ENCODE results near the gene PCDHB7.
"Not testable (repeated sequence)": the region's sequence is repeated elsewhere in the genome, so short reads cannot be mapped to it uniquely, and the experiment has no call there.

Gene PCDHB7

DNA sequence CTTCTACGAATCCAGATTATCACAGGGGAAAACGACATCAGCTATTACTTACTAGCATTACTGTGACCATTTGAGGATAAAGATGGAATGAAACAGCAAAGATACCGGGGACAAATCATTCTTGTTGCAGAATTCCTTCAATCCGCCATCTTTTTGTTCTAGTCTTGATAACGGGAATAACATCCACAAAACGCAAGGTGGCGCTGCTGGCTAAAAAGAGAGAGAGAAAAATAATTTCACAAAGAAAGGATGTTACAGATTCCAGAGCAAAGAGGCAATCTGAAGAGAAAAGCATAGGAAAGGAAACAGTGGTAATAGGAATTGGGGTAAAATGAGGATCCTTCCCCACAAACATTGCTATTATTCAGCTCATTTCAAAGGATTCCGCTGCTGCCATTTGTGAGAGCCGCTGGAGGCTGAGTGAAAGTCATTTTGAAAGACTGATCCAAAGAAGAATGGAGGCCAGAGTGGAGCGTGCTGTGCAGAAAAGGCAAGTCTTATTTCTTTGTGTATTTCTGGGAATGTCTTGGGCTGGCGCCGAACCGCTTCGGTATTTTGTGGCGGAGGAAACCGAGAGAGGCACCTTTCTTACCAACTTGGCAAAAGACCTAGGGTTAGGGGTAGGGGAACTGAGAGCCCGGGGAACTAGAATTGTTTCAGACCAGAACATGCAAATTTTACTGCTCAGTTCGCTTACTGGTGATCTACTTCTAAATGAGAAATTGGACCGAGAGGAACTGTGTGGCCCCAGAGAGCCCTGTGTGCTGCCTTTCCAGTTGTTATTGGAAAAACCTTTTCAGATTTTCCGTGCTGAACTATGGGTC is at the start of gene PCDHB7:
PCDHB7 (plus strand) TSS at position 264 of the 824 bp plus-strand sequence; CDS start at position 456, 192 bp downstream.
- DNase-seq, result no peak

DNA sequence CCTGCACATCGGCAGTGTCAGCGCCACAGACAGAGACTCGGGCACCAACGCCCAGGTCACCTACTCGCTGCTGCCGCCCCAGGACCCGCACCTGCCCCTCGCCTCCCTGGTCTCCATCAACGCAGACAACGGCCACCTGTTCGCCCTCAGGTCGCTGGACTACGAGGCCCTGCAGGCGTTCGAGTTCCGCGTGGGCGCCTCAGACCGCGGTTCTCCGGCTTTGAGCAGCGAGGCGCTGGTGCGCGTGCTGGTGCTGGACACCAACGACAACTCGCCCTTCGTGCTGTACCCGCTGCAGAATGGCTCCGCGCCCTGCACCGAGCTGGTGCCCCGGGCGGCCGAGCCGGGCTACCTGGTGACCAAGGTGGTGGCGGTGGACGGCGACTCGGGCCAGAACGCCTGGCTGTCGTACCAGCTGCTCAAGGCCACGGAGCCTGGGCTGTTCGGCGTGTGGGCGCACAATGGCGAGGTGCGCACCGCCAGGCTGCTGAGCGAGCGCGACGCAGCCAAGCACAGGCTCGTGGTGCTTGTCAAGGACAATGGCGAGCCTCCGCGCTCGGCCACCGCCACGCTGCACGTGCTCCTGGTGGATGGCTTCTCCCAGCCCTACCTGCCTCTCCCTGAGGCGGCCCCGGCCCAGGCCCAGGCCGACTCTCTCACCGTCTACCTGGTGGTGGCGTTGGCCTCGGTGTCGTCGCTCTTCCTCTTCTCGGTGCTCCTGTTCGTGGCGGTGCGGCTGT is 48.9 kb upstream of the PCDHB7 start:
- DNase-seq, result not testable (repeated sequence)

- no peak for DNase-seq
Observed at GRCh38 chr5:141127305-141127704, 45.1 kb upstream of the PCDHB7 start.

- no peak for DNase-seq
Observed at GRCh38 chr5:141135030-141135717, 37.3 kb upstream of the PCDHB7 start, which contains the start of gene PCDHB5. Gene PCDHB5 (plus strand): TSS chr5:141135206. CDS start chr5:141135435, 229 bp downstream.

DNA sequence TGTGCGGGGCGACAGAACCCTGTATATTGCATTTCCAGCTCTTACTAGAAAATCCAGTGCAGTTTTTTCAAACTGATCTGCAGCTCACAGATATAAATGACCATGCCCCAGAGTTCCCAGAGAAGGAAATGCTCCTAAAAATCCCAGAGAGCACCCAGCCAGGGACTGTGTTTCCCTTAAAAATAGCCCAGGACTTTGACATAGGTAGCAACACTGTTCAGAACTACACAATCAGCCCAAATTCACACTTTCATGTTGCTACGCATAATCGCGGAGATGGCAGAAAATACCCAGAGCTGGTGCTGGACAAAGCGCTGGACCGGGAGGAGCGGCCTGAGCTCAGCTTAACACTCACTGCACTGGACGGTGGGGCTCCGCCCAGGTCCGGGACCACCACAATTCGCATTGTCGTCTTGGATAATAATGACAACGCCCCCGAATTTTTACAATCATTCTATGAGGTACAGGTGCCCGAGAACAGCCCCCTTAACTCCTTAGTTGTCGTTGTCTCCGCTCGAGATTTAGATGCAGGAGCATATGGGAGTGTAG is 36.7 kb upstream of the PCDHB7 start:
- DNase-seq, result no peak

- not testable (repeated sequence) for DNase-seq
Observed at GRCh38 chr5:141137346-141137745, 35.1 kb upstream of the PCDHB7 start.

DNA sequence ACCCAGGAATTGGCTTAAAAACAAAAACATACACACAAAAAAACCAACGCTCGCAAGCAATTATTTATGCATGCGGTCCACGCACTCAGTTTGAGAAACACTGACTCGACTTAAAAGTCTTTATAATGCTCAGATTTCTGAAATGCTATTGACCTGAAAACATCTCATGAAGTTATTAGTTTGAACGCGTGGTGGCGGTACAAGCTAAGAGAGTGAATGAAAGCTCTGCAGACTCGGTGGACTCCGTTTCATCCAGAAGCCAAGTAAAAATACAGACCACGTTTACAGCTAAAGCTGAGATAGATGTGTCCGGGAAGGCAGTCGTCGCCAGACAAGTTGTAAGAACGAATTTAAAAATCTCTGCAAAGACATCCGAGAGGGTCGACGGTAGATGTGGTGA is 22.6 kb upstream of the PCDHB7 start, which contains the start of gene PCDHB6:
PCDHB6 (plus strand) TSS at position 246 of the 400 bp plus-strand sequence. CDS start 201 bp downstream, outside the sequence.
- no peak for DNase-seq

GRCh38 chr5:141150224-141150992 is 22.0 kb upstream of the PCDHB7 start:
- no peak for DNase-seq

DNA sequence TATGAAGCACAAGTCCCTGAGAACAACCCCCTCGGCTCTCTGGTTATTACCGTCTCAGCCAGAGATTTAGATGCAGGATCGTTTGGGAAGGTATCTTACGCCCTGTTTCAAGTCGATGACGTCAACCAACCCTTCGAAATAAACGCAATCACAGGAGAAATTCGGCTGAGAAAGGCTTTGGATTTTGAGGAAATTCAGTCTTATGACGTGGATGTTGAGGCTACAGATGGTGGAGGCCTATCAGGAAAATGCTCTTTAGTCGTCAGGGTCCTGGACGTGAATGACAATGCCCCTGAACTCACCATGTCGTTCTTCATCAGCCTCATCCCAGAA is 21.5 kb upstream of the PCDHB7 start:
- no peak for DNase-seq

DNA sequence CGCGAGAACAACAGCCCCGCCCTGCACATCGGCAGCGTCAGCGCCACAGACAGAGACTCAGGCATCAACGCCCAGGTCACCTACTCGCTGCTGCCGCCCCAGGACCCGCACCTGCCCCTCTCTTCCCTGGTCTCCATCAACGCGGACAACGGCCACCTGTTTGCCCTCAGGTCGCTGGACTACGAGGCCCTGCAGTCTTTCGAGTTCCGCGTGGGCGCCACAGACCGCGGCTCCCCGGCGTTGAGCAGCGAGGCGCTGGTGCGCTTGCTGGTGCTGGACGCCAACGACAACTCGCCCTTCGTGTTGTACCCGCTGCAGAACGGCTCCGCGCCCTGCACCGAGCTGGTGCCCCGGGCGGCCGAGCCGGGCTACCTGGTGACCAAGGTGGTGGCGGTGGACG is 20.8 kb upstream of the PCDHB7 start:
- DNase-seq, result not testable (repeated sequence)

DNA sequence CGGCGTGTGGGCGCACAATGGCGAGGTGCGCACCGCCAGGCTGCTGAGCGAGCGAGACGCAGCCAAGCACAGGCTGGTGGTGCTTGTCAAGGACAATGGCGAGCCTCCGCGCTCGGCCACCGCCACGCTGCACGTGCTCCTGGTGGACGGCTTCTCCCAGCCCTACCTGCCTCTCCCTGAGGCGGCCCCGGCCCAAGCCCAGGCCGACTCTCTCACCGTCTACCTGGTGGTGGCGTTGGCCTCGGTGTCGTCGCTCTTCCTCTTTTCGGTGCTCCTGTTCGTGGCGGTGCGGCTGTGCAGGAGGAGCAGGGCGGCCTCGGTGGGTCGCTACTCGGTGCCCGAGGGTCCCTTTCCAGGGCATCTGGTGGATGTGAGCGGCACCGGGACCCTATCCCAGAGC is 20.3 kb upstream of the PCDHB7 start:
- DNase-seq, result not testable (repeated sequence)

DNA sequence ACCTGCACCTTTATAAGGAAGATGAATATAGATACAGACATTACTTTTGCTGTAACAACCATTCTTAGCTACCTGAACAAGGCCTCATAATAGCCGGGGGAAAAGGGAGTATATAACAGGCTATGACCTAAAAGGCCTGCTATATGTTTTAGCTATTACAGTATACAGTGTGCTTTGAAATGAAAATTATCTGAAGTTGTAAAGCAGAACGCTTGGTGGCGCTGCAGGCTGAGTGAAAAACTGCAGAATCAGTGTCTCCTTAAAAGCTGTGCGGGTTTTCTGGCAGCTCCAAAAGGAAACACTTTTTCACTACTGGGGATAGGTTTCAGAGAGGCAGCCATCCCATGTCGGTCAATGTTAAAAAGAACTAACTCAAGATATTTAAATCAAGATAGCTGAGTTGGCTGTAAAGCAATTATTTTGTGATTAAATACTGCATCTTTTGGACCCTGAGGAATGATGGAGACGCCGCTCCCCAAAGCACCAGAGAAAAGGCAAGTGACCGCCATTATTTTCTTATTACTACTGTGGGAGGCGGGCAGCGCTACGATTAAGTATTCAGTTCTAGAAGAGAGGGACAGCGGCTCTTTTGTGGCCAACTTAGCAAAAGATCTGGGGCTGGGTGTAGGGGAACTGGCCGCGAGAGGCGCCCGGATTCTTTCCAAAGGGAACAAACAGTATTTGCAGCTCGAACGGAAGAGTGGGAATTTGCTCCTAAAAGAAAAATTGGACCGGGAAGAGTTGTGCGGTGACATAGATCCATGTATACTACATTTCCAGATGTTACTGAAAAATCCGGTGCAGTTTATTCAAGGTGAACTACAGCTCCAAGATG is 16.7 kb upstream of the PCDHB7 start:
- no peak for DNase-seq

DNA sequence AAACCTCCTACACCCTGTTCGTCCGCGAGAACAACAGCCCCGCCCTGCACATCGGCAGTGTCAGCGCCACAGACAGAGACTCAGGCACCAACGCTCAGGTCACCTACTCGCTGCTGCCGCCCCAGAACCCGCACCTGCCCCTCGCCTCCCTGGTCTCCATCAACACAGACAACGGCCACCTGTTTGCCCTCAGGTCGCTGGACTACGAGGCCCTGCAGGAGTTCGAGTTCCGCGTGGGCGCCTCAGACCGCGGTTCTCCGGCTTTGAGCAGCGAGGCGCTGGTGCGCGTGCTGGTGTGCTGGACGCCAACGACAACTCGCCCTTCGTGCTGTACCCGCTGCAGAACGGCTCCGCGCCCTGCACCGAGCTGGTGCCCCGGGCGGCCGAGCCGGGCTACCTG is 15.1 kb upstream of the PCDHB7 start:
- not testable (repeated sequence) for DNase-seq

DNA sequence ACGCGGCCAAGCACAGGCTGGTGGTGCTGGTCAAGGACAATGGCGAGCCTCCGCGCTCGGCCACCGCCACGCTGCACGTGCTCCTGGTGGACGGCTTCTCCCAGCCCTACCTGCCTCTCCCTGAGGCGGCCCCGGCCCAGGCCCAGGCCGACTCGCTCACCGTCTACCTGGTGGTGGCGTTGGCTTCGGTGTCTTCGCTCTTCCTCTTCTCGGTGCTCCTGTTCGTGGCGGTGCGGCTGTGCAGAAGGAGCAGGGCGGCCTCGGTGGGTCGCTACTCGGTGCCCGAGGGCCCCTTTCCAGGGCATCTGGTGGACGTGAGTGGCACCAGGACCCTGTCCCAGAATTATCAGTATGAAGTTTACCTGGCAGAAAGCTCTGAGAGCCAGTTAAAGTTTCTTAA is 14.5 kb upstream of the PCDHB7 start:
- not testable (repeated sequence) for DNase-seq

DNA sequence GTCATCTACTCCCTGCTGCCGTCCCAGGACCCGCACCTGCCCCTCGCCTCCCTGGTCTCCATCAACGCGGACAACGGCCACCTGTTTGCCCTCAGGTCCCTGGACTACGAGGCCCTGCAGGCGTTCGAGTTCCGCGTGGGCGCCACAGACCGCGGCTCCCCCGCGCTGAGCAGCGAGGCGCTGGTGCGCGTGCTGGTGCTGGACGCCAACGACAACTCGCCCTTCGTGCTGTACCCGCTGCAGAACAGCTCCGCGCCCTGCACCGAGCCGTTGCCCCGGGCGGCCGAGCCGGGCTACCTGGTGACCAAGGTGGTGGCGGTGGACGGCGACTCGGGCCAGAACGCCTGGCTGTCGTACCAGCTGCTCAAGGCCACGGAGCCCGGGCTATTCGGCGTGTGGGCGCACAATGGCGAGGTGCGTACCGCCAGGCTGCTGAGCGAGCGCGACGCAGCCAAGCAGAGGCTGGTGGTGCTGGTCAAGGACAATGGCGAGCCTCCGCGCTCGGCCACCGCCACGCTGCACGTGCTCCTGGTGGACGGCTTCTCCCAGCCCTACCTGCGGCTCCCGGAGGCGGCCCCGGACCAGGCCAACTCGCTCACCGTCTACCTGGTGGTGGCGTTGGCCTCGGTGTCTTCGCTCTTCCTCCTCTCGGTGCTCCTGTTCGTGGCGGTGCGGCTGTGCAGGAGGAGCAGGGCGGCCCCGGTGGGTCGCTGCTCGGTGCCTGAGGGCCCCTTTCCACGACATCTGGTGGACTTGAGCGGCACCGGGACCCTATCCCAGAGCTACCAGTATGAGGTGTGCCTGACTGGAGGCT is 2.1 kb downstream of the PCDHB7 start:
- not testable (repeated sequence) for DNase-seq

DNA sequence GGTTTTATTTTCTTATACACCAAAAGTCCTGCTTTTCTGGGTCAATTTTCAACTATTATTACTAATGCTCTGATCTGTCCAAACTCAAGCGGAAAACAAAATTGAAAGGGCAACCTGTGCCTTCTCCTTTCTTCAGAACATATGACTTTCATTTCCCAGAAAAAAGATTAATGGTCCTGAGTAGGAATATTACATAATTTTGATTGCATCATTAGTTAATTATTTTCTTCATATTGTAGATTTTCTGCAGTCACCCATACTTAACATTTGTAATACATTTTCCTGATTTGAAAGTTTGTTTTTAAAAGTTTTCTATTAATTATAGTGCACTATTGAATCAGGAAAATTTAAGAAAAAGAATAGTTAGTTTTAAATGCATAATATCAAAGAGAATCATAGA is 3.5 kb downstream of the PCDHB7 start:
- DNase-seq, result no peak

DNA sequence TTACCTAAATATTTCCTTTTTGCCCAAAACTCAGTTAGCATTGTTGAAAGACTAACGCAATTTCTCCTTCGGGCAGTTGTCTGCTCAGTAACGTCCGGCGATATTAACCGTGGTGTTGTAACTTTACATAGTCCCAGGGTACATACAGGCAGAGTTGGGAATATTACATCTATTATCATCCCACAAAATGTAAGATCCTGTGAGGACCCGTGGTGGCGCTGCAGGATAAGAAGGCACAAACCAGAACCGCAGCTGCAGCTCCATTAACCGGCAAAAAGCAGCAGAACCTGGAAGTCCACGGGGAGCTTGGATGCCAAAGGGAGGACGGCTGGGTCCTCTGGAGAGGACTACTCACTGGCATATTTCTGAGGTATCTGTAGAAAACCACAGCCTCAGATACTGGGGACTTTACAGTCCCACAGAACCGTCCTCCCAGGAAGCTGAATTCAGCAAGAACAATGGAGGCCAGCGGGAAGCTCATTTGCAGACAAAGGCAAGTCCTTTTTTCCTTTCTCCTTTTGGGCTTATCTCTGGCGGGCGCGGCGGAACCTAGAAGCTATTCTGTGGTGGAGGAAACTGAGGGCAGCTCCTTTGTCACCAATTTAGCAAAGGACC is 5.2 kb downstream of the PCDHB7 start, which contains the start of gene PCDHB8:
PCDHB8 (plus strand) TSS at position 214 of the 615 bp plus-strand sequence; CDS start at position 459, 245 bp downstream.
- DNase-seq, result not testable (repeated sequence)

- DNase-seq, result not testable (repeated sequence)
Observed at GRCh38 chr5:141179371-141179770, 6.9 kb downstream of the PCDHB7 start.

DNA sequence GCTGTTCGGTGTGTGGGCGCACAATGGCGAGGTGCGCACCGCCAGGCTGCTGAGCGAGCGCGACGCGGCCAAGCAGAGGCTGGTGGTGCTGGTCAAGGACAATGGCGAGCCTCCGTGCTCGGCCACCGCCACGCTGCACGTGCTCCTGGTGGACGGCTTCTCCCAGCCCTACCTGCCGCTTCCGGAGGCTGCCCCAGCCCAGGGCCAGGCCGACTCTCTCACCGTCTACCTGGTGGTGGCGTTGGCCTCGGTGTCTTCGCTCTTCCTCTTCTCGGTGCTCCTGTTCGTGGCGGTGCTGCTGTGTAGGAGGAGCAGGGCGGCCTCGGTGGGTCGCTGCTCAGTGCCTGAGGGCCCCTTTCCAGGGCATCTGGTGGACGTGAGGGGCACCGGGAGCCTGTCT is 7.4 kb downstream of the PCDHB7 start:
- DNase-seq, result not testable (repeated sequence)

DNA sequence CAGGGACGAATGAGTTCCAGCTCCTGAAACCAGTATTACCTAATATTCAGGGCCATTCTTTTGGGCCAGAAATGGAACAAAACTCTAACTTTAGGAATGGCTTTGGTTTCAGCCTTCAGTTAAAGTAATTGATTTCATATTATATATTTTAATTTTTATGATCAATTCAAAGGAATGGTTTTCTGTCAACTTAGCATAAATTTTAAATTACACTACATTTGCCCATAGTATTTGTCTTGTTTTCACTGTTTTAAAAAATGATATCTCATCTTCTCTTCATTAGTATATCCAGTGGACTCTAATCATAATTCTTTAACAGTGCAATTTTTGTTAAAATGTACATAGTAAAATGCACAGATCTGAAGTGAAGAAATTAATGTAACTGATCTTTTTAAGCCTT is 7.9 kb downstream of the PCDHB7 start:
- no peak for DNase-seq
